WTC11 (cell line): ENCODE results near the gene CCSER2. TPM values are rescaled to one million over a fixed set of nuclear protein-coding genes. Genes with fewer than 3 reads are reported as not detected.

Experiments
- ATAC-seq: fragments of 200-7000 bp; cut with Tn5 transposase; 2 replicates; pipeline ENCODE4 v1.10.0; 2021; ENCODE audit warnings: mild to moderate bottlenecking, moderate library complexity
- CTCF ChIA-PET: fragments of 300-600 bp; sonication (Branson Sonifier 250); formaldehyde crosslinking; loops from one replicate; lab custom pipeline; 2021; ENCODE audit warnings: antibody characterized with exemption; lab: Charles Lee
- POLR2A ChIA-PET: fragments of 350-600 bp; sonication (Branson Sonifier 250); formaldehyde crosslinking; loops from one replicate; lab custom pipeline; 2021; ENCODE audit warnings: antibody characterized with exemption; lab: Charles Lee
- DNase-seq: peaks from one replicate; pipeline ENCODE4 v3.0.0; 2021; ENCODE audit warnings: low spot score
- H3K27ac Mint-ChIP-seq: 2 replicates; pipeline ENCODE4 v1.8.0; 2021; ENCODE audit warnings: mixed read lengths
- H3K27me3 Mint-ChIP-seq: 2 replicates; pipeline ENCODE4 v1.8.0; 2021; ENCODE audit warnings: low read depth, mild to moderate bottlenecking, moderate library complexity, mixed read lengths
- H3K36me3 Mint-ChIP-seq: 2 replicates; pipeline ENCODE4 v1.8.0; 2021; ENCODE audit warnings: mixed read lengths
- H3K4me1 Mint-ChIP-seq: 2 replicates; pipeline ENCODE4 v1.8.0; 2022; ENCODE audit warnings: mixed read lengths
- H3K4me3 Mint-ChIP-seq: 2 replicates; pipeline ENCODE4 v1.8.0; 2021; ENCODE audit warnings: mild to moderate bottlenecking, moderate library complexity, mixed read lengths
- H3K9me3 Mint-ChIP-seq: 2 replicates; pipeline ENCODE4 v1.8.0; 2021; ENCODE audit warnings: mixed read lengths
- CREM ChIP-seq: sonication (generic); formaldehyde crosslinking; IDR thresholded peaks from 2 replicates; pipeline ENCODE4 v1.8.1; 2022; ENCODE audit warnings: mild to moderate bottlenecking, missing genetic modification reagents, moderate library complexity
- E2F1 ChIP-seq: sonication (generic); formaldehyde crosslinking; IDR thresholded peaks from 2 replicates; pipeline ENCODE4 v1.8.0; 2022; ENCODE audit warnings: mild to moderate bottlenecking, missing genetic modification reagents
- ERG ChIP-seq: fragments of 250-450 bp; sonication (Bioruptor Pico); IDR thresholded peaks from 2 replicates; pipeline ENCODE4 v1.8.0; 2021; ENCODE audit warnings: mild to moderate bottlenecking
- IRF2 ChIP-seq: sonication (generic); formaldehyde crosslinking; IDR thresholded peaks from 2 replicates; pipeline ENCODE4 v1.8.0; 2022; ENCODE audit warnings: low read depth, missing genetic modification reagents, borderline replicate concordance
- JUN ChIP-seq: sonication (generic); formaldehyde crosslinking; IDR thresholded peaks from 2 replicates; pipeline ENCODE4 v1.8.0; 2023; ENCODE audit warnings: mild to moderate bottlenecking, missing genetic modification reagents
- MXD4 ChIP-seq: fragments of 250-450 bp; sonication (Bioruptor Pico); IDR thresholded peaks from 2 replicates; pipeline ENCODE4 v1.8.0; 2021; ENCODE audit warnings: mild to moderate bottlenecking, moderate library complexity, borderline replicate concordance
- NFE2L1 ChIP-seq: sonication (generic); formaldehyde crosslinking; IDR thresholded peaks from 2 replicates; pipeline ENCODE4 v1.8.1; 2023; ENCODE audit warnings: missing genetic modification reagents
- ZNF121 ChIP-seq: sonication (generic); formaldehyde crosslinking; IDR thresholded peaks from 2 replicates; pipeline ENCODE4 v1.8.0; 2023; ENCODE audit warnings: missing genetic modification reagents
- ZNF317 ChIP-seq: sonication (generic); formaldehyde crosslinking; IDR thresholded peaks from 2 replicates; pipeline ENCODE4 v1.8.1; 2023; ENCODE audit warnings: low read depth, mild to moderate bottlenecking, moderate library complexity, missing genetic modification reagents, borderline replicate concordance
- ZSCAN18 ChIP-seq: fragments of 250-450 bp; sonication (Bioruptor Pico); IDR thresholded peaks from 2 replicates; pipeline ENCODE4 v2.1.2; 2022; ENCODE audit warnings: mild to moderate bottlenecking, moderate library complexity
- total RNA-seq: library from RNA; stranded (reverse); gene quantifications from 3 replicates; pipeline ENCODE4 v1.2.3, GENCODE V29; 2021
- TF ChIP-seq, protein P1 (sequence below): fragments of 200-600 bp; IDR thresholded peaks from 2 replicates; pipeline ENCODE4 v1.8.0; 2022; ENCODE audit warnings: antibody characterized with exemption
- TF ChIP-seq, protein P2 (sequence below): sonication (generic); formaldehyde crosslinking; conservative IDR thresholded peaks from 2 replicates; pipeline ENCODE4 v1.8.1; 2022; ENCODE audit warnings: mild to moderate bottlenecking, missing genetic modification reagents
- TF ChIP-seq, protein P3 (sequence below): fragments of 250-450 bp; sonication (Bioruptor Pico); IDR thresholded peaks from 2 replicates; pipeline ENCODE4 v1.9.0; 2021; ENCODE audit warnings: mild to moderate bottlenecking
- TF ChIP-seq, protein P4 (sequence below): sonication (generic); formaldehyde crosslinking; IDR thresholded peaks from 2 replicates; pipeline ENCODE4 v1.8.0; 2023; ENCODE audit warnings: missing genetic modification reagents
- TF ChIP-seq, protein P5 (sequence below): sonication (generic); formaldehyde crosslinking; IDR thresholded peaks from 2 replicates; pipeline ENCODE4 v1.8.1; 2023; ENCODE audit warnings: mild to moderate bottlenecking, missing genetic modification reagents, moderate library complexity

The CCSER2 gene
- total RNA-seq, 1 experiment from 2014 or later, result 30.6 TPM

DNA sequence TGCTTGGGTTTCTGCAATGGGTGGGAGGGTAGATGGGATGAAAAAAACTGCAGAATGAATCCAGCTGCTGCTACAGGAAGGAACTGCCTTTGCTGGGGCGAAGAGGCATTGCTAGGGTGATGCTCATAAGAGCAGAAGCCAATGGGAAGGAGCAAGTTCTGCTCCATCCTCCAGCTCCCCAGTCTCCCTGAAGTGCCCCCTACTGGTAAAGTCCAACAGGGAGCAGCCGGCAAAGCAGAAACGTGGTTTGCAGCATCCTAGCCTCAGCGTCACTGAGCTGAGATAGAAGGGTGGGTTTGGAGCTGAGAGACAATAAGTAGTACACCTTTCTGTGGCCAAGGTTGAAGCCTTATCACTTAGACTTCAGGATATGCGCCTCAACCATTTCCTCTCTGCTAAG lies 220.5 kb downstream of the CCSER2 start:
- DNase-seq (peak; percentile 66), ATAC-seq (peak; percentile 90)
- ChIA-PET POLR2A (interaction anchor here (0.5 to 1.5 kb wide), 2 partner anchors 12 to 34 kb away, joined by 3 read pairs; no protein-coding TSS in a partner anchor), CTCF (interaction anchor here (0.6 to 5.4 kb wide), 49 partner anchors 8 to 410 kb away, joined by 3 to 79 read pairs (median 4); partner anchors contain the start of gene GHITM)
- TF ChIP-seq, protein P1, sequence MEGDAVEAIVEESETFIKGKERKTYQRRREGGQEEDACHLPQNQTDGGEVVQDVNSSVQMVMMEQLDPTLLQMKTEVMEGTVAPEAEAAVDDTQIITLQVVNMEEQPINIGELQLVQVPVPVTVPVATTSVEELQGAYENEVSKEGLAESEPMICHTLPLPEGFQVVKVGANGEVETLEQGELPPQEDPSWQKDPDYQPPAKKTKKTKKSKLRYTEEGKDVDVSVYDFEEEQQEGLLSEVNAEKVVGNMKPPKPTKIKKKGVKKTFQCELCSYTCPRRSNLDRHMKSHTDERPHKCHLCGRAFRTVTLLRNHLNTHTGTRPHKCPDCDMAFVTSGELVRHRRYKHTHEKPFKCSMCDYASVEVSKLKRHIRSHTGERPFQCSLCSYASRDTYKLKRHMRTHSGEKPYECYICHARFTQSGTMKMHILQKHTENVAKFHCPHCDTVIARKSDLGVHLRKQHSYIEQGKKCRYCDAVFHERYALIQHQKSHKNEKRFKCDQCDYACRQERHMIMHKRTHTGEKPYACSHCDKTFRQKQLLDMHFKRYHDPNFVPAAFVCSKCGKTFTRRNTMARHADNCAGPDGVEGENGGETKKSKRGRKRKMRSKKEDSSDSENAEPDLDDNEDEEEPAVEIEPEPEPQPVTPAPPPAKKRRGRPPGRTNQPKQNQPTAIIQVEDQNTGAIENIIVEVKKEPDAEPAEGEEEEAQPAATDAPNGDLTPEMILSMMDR, result peak; percentile 44
- TF ChIP-seq JUN, result no peak
- no peaks in the 10 kb centered on the region for H3K36me3 Mint-ChIP-seq
- H3K4me3 Mint-ChIP-seq, result no peak overlapping the region
- H3K9me3 Mint-ChIP-seq, result no peaks in the 10 kb centered on the region
- H3K27me3 Mint-ChIP-seq, result no peaks in the 10 kb centered on the region; the same call in 1 of the 2 replicates
- H3K4me1 Mint-ChIP-seq, result no peaks in the 10 kb centered on the region
- no peak overlapping the region for H3K27ac Mint-ChIP-seq

- Mint-ChIP-seq H3K4me3 (no peak overlapping the region), H3K36me3 (no peaks in the 10 kb centered on the region), H3K27me3 (no peaks in the 10 kb centered on the region; the same call in 1 of the 2 replicates), H3K4me1 (no peaks in the 10 kb centered on the region), H3K9me3 (no peaks in the 10 kb centered on the region), H3K27ac (no peak overlapping the region)
- POLR2A ChIA-PET, result interaction anchor here (0.6 to 1.5 kb wide), 2 partner anchors 12 to 51 kb away, joined by 3 to 6 read pairs; no protein-coding TSS in a partner anchor
- CTCF ChIA-PET, result interaction anchor here (0.6 to 5.4 kb wide), 47 partner anchors 8 to 410 kb away, joined by 3 to 79 read pairs (median 5); partner anchors contain the start of gene GHITM
- DNase-seq, result no peak
- TF ChIP-seq ZSCAN18 (CRISPR knock-in tag) (no peak), MXD4 (no peak)
- ATAC-seq, result no peak
Observed at GRCh38 chr10:84549368-84550165, 221.2 kb downstream of the CCSER2 start.

DNA sequence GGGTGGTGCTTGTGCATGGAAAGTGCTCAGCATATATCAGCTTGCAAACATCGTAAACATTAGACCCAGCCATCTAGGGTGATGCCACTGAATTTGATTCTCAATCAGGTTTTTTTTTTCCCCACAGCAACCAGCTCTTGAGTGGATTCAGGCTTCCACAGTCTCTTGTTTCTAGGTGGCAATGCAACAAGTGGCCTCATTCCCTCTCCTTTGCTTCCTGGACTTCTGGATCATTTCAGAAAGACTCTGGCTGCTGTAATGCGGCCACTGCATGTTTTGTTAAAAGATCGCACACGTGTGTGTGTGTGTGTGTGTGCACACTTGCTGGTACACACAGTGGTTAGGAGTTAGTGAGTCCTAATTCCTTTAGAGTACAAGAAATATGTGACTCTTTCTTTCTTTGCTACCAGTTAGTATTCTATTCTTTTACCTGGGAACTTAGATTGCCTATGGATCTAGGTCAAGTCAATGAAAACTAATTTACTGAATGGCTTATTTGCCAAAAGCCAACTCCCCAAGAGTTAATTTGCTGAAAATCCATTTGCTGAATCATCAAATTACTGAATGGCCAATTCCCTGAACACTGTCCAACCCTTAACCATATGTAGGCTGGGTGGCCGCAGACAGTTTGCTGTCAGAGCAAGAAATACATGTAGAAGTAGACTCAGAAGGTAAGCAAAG lies 222.5 kb downstream of the CCSER2 start:
- ATAC-seq (no peak), DNase-seq (no peak)
- Mint-ChIP-seq H3K4me3 (no peak overlapping the region), H3K9me3 (no peaks in the 10 kb centered on the region), H3K36me3 (no peaks in the 10 kb centered on the region), H3K27ac (no peak overlapping the region), H3K4me1 (no peaks in the 10 kb centered on the region), H3K27me3 (no peaks in the 10 kb centered on the region; the same call in 1 of the 2 replicates)
- no peak for TF ChIP-seq ZNF121 (CRISPR knock-in tag)
- no peak for TF ChIP-seq IRF2 (CRISPR knock-in tag)
- no peak for TF ChIP-seq NFE2L1 (CRISPR knock-in tag)
- TF ChIP-seq, protein P2, sequence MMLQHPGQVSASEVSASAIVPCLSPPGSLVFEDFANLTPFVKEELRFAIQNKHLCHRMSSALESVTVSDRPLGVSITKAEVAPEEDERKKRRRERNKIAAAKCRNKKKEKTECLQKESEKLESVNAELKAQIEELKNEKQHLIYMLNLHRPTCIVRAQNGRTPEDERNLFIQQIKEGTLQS (CRISPR knock-in tag), result no peak
- TF ChIP-seq, protein P3, sequence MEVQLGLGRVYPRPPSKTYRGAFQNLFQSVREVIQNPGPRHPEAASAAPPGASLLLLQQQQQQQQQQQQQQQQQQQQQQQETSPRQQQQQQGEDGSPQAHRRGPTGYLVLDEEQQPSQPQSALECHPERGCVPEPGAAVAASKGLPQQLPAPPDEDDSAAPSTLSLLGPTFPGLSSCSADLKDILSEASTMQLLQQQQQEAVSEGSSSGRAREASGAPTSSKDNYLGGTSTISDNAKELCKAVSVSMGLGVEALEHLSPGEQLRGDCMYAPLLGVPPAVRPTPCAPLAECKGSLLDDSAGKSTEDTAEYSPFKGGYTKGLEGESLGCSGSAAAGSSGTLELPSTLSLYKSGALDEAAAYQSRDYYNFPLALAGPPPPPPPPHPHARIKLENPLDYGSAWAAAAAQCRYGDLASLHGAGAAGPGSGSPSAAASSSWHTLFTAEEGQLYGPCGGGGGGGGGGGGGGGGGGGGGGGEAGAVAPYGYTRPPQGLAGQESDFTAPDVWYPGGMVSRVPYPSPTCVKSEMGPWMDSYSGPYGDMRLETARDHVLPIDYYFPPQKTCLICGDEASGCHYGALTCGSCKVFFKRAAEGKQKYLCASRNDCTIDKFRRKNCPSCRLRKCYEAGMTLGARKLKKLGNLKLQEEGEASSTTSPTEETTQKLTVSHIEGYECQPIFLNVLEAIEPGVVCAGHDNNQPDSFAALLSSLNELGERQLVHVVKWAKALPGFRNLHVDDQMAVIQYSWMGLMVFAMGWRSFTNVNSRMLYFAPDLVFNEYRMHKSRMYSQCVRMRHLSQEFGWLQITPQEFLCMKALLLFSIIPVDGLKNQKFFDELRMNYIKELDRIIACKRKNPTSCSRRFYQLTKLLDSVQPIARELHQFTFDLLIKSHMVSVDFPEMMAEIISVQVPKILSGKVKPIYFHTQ (CRISPR knock-in tag), result no peak
- no peak for TF ChIP-seq ZNF317
- TF ChIP-seq CREM (CRISPR knock-in tag), result no peak
- TF ChIP-seq E2F1 (CRISPR knock-in tag), result no peak
- TF ChIP-seq, protein P4, sequence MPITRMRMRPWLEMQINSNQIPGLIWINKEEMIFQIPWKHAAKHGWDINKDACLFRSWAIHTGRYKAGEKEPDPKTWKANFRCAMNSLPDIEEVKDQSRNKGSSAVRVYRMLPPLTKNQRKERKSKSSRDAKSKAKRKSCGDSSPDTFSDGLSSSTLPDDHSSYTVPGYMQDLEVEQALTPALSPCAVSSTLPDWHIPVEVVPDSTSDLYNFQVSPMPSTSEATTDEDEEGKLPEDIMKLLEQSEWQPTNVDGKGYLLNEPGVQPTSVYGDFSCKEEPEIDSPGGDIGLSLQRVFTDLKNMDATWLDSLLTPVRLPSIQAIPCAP (CRISPR knock-in tag), result no peak
- TF ChIP-seq ERG (CRISPR knock-in tag), result no peak
- TF ChIP-seq, protein P5, sequence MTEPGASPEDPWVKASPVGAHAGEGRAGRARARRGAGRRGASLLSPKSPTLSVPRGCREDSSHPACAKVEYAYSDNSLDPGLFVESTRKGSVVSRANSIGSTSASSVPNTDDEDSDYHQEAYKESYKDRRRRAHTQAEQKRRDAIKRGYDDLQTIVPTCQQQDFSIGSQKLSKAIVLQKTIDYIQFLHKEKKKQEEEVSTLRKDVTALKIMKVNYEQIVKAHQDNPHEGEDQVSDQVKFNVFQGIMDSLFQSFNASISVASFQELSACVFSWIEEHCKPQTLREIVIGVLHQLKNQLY, result no peak
- TF ChIP-seq, protein P1, result no peak
- CTCF ChIA-PET, result interaction anchor here (1.1 to 5.4 kb wide), 7 partner anchors 8 to 62 kb away, joined by 3 to 79 read pairs (median 6); no protein-coding TSS in a partner anchor
- POLR2A ChIA-PET, result no interaction called here
